ENCODE results near the gene PRICKLE4. TPM values are rescaled to one million over a fixed set of nuclear protein-coding genes. Genes with fewer than 3 reads are reported as not detected.

The PRICKLE4 gene
- total RNA-seq, 1 experiment from 2014 or later = 0.70 TPM

DNA sequence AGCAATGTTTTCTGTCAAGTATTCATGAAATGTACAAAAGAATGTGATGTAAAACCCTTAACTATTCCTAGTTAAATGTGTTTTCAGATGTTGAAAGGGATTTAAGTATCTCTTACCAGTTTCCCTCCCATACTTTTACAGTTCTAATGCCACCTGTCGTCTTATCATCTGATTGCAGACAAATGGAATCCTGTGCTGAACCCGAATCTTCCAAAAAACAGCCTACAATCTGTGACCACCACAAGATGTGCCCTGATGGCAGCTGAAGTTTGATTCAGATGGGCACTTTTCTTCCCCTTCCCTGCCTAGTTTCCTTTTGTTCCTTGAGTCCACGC, 8.8 kb downstream of the PRICKLE4 start:
- H3K4me2 ChIP-seq (ENCODE audit: insufficient read depth, insufficient read length, low read length) = no peak overlapping the region
- no peak overlapping the region for H3K27ac Mint-ChIP-seq
- peaks cover 20% of the 10 kb centered on the region for H3K27me3 Mint-ChIP-seq (ENCODE audit: low read depth)

More for the DNA sequence above, 8.8 kb downstream of the PRICKLE4 start:
- DNase-seq = no peak
- H2BK20ac ChIP-seq (ENCODE audit: low read depth, low read length, poor library complexity, severe bottlenecking) = no peak overlapping the region
- H2BK5ac ChIP-seq (ENCODE audit: insufficient read length, low read length) = no peak overlapping the region
- H3K56ac ChIP-seq (ENCODE audit: insufficient read length, low read depth, low read length) = no peak overlapping the region
- no peak overlapping the region for H2AK5ac ChIP-seq (ENCODE audit: insufficient read length, low read length)
- H2AFZ ChIP-seq (ENCODE audit: low read length) = no peak overlapping the region
- H3K23ac ChIP-seq (ENCODE audit: insufficient read length, low read depth, low read length) = no peak overlapping the region
- no peak overlapping the region for H4K5ac ChIP-seq (ENCODE audit: insufficient read length, low read depth, low read length)
- H3K4me1 ChIP-seq (ENCODE audit: insufficient read depth, low read length) = no peaks in the 10 kb centered on the region
- H4K20me1 ChIP-seq (ENCODE audit: control insufficient read depth, insufficient read depth, insufficient read length) = no peaks in the 10 kb centered on the region
- H3K9me3 Mint-ChIP-seq = no peaks in the 10 kb centered on the region; a peak in 3 of 5 replicates
- no peak overlapping the region for H2BK120ac ChIP-seq (ENCODE audit: low read depth, low read length, poor library complexity, severe bottlenecking)
- H3K36me3 Mint-ChIP-seq (ENCODE audit: insufficient read depth in 1 of 3, low read depth in 3 of 3) = peaks cover 12 to 42% (median 28%) of the 10 kb centered on the region in 3 experiments
- H3K4me1 Mint-ChIP-seq = peaks cover 12 to 15% of the 10 kb centered on the region in 2 experiments
- TF ChIP-seq, protein P1, sequence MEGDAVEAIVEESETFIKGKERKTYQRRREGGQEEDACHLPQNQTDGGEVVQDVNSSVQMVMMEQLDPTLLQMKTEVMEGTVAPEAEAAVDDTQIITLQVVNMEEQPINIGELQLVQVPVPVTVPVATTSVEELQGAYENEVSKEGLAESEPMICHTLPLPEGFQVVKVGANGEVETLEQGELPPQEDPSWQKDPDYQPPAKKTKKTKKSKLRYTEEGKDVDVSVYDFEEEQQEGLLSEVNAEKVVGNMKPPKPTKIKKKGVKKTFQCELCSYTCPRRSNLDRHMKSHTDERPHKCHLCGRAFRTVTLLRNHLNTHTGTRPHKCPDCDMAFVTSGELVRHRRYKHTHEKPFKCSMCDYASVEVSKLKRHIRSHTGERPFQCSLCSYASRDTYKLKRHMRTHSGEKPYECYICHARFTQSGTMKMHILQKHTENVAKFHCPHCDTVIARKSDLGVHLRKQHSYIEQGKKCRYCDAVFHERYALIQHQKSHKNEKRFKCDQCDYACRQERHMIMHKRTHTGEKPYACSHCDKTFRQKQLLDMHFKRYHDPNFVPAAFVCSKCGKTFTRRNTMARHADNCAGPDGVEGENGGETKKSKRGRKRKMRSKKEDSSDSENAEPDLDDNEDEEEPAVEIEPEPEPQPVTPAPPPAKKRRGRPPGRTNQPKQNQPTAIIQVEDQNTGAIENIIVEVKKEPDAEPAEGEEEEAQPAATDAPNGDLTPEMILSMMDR (conservative IDR thresholded peaks at IDR 0.05) = no peak
- peaks cover 10% of the 10 kb centered on the region; the same call in 1 of the 2 replicates for H3K27me3 ChIP-seq (ENCODE audit: insufficient read depth, low read length)
- no peak overlapping the region for H4K8ac ChIP-seq (replicated peaks; ENCODE audit: insufficient read length, low read depth, low read length)
- H4K91ac ChIP-seq (ENCODE audit: insufficient read length, low read depth, low read length) = no peak overlapping the region
- H3K18ac ChIP-seq (ENCODE audit: insufficient read length, low read depth, low read length) = no peak overlapping the region
- H3T11ph ChIP-seq (ENCODE audit: low read length) = no peak overlapping the region
- no peak overlapping the region for H3K14ac ChIP-seq (ENCODE audit: insufficient read depth, low read length)
- H2BK15ac ChIP-seq (ENCODE audit: low read depth, low read length) = no peak overlapping the region
- H3K27ac ChIP-seq (ENCODE audit: insufficient read length, low read depth, low read length) = no peak overlapping the region
- H3K9me3 ChIP-seq (ENCODE audit: control insufficient read depth, low read depth, low read length) = no peaks in the 10 kb centered on the region
- no peaks in the 10 kb centered on the region for H3K79me1 ChIP-seq (ENCODE audit: insufficient read depth, low read depth, low read length, poor library complexity, severe bottlenecking)
- no peak overlapping the region for H3K4ac ChIP-seq (ENCODE audit: low read depth, low read length)
- no peak overlapping the region for H3K9ac ChIP-seq (ENCODE audit: extremely low read depth, insufficient read length, low read length)
- H2BK12ac ChIP-seq (ENCODE audit: insufficient read length, low read depth, low read length) = no peak overlapping the region
- peak overlapping the region; percentile 95 to 98 for H3K4me3 Mint-ChIP-seq
- peaks cover 2% of the 10 kb centered on the region; the same call in 1 of the 2 replicates for H3K79me2 ChIP-seq (ENCODE audit: insufficient read depth, low read length)
- H3K23me2 ChIP-seq (ENCODE audit: insufficient read length, low read depth, low read length, poor library complexity, severe bottlenecking) = peaks cover 8% of the 10 kb centered on the region
- no CpG with 5 or more reads among the region's 3 CpGs for WGBS (ENCODE audit: extremely low coverage, insufficient read length, low lambda C conversion rate)
